GM20431 (cell line): ENCODE measurements around the gene FAM83F.

ENCODE experiments used
- in situ Hi-C: fragments of 300-500 bp; cut with MseI, MboI; formaldehyde crosslinking; loops from one replicate; pipeline ENCODE4 v1.15.0; 2020; ENCODE audit warnings: low sequenced_read_pairs; ENCODE audit not compliant: unreplicated experiment

Gene FAM83F

GRCh38 chr22:40030026-40030757 is 35.4 kb downstream of the FAM83F start:
- in situ Hi-C loops = loop anchor here (10.0 kb wide), 1 partner anchor 485 kb away; no protein-coding TSS in a partner anchor

- in situ Hi-C loops = loop anchor here (10.0 kb wide), 1 partner anchor 486 kb away; no protein-coding TSS in a partner anchor
These were observed 36.0 kb downstream of the FAM83F start for GRCh38 chr22:40030758-40031095.

- in situ Hi-C loops = loop anchor here (10.0 kb wide), 1 partner anchor 487 kb away; no protein-coding TSS in a partner anchor
These were observed 37.2 kb downstream of the FAM83F start for GRCh38 chr22:40031766-40032470.

DNA sequence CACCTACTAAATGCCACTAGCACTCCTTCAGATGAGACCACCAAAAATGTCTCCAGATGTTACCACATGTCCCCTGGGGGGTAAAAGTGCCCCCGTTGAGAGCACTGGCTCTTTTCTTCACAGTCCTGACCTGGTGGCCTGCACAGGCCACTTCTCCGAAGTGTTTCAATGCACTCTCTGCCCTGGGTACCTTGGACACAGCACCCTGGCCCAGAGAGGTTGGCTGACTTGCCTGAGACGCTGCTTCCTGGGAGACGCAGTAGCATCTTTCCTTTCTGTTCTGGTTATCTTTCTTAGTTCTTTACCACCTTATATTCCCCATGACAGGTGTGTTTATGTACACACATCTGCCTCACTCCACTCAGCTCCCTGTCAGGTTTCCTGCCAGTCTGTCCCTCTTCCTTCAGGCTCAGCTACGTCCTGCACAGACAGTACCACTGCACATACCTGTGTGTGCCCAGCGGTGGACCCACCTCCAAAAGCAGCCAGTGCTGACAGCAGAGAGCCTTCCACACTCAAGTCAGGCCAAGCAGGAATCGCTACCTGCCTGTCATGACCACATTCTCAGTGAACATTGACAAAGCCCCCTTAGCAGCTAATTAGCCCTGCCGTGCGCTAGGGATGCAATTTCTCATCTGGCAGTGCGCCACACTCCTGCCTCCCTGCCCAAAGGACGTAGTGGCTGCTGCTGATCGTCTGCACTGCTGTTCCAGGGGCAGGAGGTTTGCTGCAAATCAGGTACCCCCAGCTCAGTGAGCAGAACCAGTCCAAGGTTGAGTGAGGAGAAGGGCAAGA is 39.0 kb downstream of the FAM83F start:
- in situ Hi-C loops = loop anchor here (10.0 kb wide), 1 partner anchor 489 kb away; no protein-coding TSS in a partner anchor

DNA sequence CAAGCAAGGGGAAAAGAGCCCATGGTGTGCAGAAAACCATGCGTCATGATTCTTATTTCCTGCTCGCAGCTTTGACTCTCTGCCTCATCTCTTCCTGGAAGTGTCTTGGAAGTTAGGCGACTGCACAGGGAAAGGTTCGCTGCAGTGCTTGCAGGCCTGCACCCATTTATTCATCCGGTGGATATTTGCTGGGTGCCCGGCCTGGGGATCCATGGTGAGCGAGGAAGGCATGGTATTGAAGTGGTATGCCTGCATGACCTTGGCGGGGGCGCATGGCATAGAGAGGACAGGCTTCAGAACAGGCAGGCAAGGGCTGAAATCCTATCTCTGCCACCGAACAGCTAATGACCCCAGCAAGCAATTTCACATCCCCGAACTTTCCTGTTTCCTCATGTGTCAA is 40.6 kb downstream of the FAM83F start:
- in situ Hi-C loops = loop anchor here (10.0 kb wide), 1 partner anchor 491 kb away; no protein-coding TSS in a partner anchor

DNA sequence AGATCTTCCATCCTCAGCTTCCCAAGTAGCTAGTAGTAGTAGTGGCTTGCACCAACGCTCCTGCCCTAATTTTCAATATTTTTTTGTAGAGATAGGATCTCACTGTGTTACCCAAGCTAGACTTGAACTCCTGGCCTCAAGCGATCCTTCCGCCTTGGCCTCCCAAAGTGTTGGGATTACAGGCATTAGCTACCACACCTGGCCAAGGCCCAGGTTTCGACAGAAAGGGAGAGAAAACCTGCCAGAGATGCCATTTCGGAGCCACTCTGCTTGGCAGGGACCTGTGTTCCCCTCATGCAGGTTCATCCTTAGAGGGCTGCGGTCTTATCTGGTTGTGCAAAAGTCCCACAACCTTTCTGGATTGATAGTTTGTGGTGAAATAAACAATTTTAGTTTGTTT is 41.4 kb downstream of the FAM83F start:
- in situ Hi-C loops = loop anchor here (10.0 kb wide), 1 partner anchor 491 kb away; no protein-coding TSS in a partner anchor

GRCh38 chr22:40036591-40037225 is 42.0 kb downstream of the FAM83F start:
- in situ Hi-C loops = loop anchor here (10.0 kb wide), 1 partner anchor 492 kb away; no protein-coding TSS in a partner anchor

DNA sequence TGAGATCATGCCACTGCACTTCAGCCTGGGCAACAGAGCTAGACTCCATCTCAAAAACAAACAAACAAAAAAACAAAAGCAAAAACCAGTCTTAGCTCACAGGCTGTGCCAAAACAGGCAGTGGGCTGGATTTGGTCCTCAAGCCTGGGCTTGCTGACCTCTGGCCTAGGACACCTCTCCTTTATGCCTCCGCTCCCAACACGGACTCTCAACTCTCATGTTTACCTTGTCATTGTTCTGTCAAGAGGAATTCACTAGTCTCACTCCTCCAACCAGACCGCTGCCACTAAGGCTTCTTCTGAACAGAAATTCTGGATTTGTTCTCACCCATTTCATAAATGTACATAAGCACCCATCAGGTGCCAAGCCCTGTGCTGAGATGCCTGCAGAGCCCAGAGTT is 42.6 kb downstream of the FAM83F start:
- in situ Hi-C loops = loop anchor here (10.0 kb wide), 1 partner anchor 493 kb away; no protein-coding TSS in a partner anchor

GRCh38 chr22:40039482-40040115 is 44.8 kb downstream of the FAM83F start:
- in situ Hi-C loops = loop anchor here (10.0 kb wide), 1 partner anchor 495 kb away; no protein-coding TSS in a partner anchor

- in situ Hi-C loops = no loop called here
These were observed 46.2 kb downstream of the FAM83F start for GRCh38 chr22:40040927-40041326.

- in situ Hi-C loops = no loop called here
These were observed 46.8 kb downstream of the FAM83F start for GRCh38 chr22:40041366-40042137.

- in situ Hi-C loops = no loop called here
These were observed 47.6 kb downstream of the FAM83F start for GRCh38 chr22:40042312-40042711.

- in situ Hi-C loops = no loop called here
These were observed 48.3 kb downstream of the FAM83F start for GRCh38 chr22:40043081-40043480.

- in situ Hi-C loops = no loop called here
These were observed 49.0 kb downstream of the FAM83F start for GRCh38 chr22:40043793-40044101.

GRCh38 chr22:40044102-40044869 is 49.5 kb downstream of the FAM83F start:
- in situ Hi-C loops = no loop called here

GRCh38 chr22:40044870-40045834 is 50.4 kb downstream of the FAM83F start:
- in situ Hi-C loops = no loop called here

GRCh38 chr22:40046126-40046525 is 51.4 kb downstream of the FAM83F start:
- in situ Hi-C loops = no loop called here
